Middle frontal gyrus (tissue), 1 donor: ENCODE results near the gene ZGLP1.
"Not testable (repeated sequence)": the region's sequence is repeated elsewhere in the genome, so short reads cannot be mapped to it uniquely, and the experiment has no call there.

Experiments used
- DNase-seq: peaks from one replicate; pipeline ENCODE4 v3.0.0-alpha.2; 2015; ENCODE audit warnings: low spot score; ENCODE audit errors: extremely low spot score

ZGLP1 gene

DNA sequence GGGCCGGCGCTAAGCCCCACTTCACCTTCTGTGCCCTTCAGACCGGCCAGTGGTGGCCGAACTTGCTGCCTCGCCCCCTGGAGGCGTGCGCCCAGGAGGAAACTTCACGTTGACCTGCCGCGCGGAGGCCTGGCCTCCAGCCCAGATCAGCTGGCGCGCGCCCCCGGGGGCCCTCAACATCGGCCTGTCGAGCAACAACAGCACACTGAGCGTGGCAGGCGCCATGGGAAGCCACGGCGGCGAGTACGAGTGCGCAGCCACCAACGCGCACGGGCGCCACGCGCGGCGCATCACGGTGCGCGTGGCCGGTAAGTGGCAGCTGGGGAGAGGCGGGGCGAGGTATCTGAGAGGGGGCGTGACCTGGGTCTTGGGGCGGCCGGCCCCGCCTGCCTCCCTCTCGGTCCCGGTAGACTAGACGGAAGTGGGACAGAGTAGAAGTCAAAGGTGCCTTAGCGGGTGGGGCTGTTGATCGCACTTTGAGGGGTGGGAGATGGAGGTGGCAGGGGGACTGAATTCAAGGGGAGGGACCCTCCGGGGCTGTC lies 14.2 kb downstream of the ZGLP1 start:
- no peak for DNase-seq

DNA sequence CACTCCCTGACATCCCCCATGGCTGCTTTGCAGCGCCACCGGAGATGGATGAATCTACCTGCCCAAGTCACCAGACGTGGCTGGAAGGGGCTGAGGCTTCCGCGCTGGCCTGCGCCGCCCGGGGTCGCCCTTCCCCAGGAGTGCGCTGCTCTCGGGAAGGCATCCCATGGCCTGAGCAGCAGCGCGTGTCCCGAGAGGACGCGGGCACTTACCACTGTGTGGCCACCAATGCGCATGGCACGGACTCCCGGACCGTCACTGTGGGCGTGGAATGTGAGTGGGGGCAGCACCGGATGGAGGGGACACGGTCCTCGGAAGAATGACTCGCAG lies 15.3 kb downstream of the ZGLP1 start:
- no peak for DNase-seq

DNA sequence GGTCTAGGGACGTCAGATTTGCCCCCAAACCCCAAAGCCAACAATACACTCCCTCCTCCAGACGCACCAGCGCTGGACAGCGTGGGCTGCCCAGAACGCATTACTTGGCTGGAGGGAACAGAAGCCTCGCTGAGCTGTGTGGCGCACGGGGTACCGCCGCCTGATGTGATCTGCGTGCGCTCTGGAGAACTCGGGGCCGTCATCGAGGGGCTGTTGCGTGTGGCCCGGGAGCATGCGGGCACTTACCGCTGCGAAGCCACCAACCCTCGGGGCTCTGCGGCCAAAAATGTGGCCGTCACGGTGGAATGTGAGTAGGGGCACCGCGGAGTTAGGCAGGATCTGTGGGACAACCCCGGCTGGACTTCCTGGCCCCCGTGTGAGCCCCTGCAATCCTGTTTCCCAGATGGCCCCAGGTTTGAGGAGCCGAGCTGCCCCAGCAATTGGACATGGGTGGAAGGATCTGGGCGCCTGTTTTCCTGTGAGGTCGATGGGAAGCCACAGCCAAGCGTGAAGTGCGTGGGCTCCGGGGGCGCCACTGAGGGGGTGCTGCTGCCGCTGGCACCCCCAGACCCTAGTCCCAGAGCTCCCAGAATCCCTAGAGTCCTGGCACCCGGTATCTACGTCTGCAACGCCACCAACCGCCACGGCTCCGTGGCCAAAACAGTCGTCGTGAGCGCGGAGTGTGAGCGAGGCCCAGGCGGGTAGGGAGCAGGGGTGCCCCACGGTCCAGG lies 15.8 kb downstream of the ZGLP1 start:
- DNase-seq, result no peak

DNA sequence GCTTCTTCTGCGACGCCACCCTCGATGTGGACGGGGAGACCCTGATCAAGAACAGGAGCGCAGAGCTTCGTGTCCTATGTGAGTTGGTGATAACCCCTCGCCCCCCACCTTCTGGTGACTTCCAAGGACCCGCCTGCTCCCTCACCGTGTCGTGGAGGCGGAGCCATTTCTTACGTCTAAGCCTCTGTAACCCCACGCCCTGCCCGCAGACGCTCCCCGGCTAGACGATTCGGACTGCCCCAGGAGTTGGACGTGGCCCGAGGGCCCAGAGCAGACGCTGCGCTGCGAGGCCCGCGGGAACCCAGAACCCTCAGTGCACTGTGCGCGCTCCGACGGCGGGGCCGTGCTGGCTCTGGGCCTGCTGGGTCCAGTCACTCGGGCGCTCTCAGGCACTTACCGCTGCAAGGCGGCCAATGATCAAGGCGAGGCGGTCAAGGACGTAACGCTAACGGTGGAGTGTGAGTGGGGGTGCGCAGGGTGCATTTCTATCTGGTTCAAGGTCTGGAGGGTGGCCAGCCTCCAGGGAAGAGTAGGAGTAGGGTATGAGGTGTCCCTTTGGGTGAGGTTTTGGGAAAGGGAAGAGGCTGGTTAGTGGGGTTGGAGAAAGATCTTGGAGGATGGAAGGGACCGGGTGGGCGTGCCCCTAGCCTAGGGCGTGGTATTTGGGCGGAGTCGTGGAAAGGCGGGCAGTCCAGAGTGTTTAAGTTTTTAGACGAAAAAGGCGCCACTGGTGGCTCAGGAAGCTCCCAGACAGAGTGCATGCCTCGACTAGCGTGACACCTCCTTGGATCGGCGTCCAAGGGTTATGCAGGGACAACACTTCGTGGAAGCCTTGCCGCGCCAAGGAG lies 16.6 kb downstream of the ZGLP1 start:
- no peak for DNase-seq

DNA sequence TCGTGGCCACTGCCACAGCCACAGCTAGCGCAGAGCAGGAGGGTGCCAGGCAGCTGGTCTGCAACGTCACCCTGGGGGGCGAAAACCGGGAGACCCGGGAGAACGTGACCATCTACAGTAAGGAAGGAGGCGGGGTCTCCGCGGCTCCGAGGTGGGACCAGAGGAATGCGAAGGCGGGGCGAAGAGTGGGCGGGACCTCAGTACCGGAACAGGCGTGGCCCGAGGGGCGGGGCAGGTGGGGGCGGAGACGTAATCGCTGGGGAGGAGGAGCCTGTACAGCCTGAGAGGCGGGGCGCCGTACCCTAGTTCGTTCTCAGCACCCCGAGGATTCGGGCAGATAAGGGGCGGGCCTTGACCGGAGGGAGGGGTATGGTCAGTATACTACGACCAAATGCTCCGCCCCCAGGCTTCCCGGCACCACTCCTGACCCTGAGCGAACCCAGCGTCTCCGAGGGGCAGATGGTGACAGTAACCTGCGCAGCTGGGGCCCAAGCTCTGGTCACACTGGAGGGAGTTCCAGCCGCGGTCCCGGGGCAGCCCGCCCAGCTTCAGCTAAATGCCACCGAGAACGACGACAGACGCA lies 17.3 kb downstream of the ZGLP1 start:
- DNase-seq, result no peak

DNA sequence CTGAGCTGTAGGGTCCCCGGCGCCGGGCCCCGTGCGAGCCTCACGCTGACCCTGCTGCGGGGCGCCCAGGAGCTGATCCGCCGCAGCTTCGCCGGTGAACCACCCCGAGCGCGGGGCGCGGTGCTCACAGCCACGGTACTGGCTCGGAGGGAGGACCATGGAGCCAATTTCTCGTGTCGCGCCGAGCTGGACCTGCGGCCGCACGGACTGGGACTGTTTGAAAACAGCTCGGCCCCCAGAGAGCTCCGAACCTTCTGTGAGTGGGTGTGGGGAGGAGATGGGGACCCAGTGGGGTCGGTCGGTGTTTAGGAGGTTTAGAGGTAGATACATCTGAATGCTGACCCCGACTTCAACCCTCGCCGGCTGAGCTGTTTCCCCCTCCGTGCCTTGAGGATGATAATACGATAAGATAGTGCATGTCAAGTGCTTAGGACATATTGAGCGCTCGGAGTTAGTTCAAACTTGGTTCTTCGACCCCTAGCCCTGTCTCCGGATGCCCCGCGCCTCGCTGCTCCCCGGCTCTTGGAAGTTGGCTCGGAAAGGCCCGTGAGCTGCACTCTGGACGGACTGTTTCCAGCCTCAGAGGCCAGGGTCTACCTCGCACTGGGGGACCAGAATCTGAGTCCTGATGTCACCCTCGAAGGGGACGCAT lies 17.9 kb downstream of the ZGLP1 start:
- DNase-seq, result no peak

DNA sequence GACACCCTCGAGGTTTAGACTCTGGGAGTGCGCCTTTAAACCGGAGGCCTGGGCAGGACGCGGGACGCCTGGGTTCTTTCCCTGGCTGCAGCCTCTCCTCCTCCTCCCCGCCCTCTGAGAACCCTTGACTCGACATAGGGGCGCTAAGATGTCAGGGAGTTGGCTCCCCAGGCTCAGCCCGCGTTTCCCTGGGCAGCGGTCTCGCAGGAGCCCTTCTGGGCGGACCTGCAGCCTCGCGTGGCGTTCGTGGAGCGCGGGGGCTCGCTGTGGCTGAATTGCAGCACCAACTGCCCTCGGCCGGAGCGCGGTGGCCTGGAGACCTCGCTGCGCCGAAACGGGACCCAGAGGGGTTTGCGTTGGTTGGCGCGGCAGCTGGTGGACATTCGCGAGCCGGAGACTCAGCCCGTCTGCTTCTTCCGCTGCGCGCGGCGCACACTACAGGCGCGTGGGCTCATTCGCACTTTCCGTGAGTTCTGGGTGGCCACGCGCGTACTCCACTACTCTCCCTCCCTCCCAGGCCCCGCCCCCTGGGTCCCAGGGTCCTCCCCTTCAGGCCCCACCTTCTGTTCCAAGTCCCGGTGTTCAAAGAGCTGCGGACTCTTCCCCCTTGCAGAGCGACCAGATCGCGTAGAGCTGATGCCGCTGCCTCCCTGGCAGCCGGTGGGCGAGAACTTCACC lies 18.6 kb downstream of the ZGLP1 start:
- DNase-seq, result no peak

DNA sequence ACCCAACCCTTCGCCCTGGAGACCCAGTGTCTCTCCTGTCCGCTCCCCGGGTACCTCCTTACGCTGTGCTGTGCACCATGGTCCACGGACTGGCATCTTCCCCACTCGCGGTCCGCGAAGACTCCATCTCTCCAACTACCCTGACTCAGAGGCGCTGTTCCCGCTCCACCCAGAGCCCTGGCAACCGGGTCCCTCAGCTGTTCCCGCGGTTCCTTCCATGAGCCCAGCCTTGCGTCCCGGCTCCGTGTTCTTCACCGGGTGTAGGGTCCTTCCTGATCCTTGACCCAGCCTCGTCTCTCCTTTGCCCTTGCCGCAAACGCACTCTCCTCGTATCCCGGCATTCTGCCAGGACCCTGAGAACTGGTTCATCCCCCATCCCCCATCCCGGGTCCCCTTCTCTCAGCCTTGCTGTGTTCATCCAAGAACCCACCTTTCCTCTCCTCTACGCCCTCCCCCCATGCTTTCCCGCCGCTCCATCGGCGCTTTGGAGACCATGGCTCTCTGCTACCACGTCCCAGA lies 19.2 kb downstream of the ZGLP1 start:
- no peak for DNase-seq

DNA sequence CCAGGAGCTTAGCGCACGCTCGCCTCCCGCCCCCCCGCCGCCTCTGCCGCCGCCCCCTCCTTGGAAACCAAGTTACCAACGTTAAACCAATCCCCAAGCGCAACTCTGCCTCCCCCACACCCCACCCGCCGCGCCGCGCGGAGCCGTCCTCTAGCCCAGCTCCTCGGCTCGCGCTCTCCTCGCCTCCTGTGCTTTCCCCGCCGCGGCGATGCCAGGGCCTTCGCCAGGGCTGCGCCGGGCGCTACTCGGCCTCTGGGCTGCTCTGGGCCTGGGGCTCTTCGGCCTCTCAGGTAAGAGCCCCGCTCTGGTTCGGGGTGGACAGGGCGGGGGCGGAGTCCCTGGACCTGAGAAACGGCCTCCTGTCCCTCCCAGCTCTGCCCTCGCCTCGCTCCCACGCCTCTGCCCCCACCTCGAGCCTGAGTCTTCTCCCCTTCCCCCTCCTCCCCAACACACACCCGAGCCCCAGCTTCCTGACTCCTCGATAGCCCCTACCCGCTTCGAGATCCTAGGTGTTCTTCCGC lies 19.7 kb downstream of the ZGLP1 start, which contains the start of gene ICAM5:
Gene ICAM5, plus strand, starts transcription at position 117 of the 521 bp plus-strand sequence. Its CDS starts 92 bp downstream, at position 209.
- no peak for DNase-seq

DNA sequence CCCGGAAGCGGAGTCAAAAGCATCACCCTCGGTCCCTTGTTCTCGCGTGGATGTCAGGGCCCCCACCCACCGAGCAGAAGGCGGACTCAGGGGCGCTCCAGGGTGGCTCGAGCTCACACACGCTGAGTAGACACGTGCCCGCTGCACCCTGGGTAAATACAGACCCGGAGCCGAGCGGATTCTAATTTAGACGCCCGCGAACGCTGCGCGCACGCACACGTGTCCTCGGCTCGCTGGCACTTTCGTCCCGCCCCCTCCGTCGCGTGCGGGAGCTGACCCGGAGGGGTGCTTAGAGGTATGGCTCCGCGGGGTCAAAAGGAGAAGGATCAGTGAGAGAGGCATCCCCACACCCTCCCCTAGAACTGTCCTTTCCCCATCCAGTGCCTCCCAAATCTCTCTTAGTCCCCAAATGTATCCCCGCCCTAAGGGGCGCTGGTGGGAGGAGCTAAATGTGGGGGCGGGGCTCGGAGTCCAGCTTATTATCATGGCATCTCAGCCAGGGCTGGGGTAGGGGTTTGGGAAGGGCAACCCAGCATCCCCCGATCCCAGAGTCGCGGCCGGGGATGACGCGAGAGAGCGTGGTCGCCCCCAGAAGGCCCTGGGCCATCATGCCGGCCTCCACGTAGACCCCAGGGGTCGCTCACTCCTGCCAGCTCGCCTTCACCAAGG lies 20.3 kb downstream of the ZGLP1 start:
- peak; percentile 18 for DNase-seq

DNA sequence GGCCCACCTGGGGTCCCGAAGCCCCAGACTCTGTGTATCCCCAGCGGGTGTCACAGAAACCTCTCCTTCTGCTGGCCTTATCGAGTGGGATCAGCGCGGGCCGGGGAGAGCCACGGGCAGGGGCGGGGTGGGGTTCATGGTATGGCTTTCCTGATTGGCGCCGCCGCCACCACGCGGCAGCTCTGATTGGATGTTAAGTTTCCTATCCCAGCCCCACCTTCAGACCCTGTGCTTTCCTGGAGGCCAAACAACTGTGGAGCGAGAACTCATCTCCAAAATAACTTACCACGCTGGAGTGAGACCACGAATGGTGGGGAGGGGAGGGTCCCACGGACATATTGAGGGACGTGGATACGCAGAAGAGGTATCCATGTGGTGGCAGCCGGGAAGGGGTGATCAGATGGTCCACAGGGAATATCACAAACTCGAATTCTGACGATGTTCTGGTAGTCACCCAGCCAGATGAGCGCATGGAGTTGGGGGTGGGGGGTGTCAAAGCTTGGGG lies 20.9 kb downstream of the ZGLP1 start:
- no peak for DNase-seq

DNA sequence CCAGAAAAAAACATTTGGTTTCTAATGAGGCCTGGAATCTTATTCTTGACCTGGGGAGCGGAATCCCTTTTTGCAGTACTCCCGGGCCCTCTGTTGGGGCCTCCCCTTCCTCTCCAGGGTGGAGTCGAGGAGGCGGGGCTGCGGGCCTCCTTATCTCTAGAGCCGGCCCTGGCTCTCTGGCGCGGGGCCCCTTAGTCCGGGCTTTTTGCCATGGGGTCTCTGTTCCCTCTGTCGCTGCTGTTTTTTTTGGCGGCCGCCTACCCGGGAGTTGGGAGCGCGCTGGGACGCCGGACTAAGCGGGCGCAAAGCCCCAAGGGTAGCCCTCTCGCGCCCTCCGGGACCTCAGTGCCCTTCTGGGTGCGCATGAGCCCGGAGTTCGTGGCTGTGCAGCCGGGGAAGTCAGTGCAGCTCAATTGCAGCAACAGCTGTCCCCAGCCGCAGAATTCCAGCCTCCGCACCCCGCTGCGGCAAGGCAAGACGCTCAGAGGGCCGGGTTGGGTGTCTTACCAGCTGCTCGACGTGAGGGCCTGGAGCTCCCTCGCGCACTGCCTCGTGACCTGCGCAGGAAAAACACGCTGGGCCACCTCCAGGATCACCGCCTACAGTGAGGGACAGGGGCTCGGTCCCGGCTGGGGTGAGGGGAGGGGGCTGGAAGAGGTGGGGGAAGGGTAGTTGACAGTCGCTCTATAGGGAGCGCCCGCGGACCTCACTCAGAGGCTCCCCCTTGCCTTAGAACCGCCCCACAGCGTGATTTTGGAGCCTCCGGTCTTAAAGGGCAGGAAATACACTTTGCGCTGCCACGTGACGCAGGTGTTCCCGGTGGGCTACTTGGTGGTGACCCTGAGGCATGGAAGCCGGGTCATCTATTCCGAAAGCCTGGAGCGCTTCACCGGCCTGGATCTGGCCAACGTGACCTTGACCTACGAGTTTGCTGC lies 22.5 kb downstream of the ZGLP1 start, which contains the start of gene ICAM4:
Gene ICAM4, plus strand, starts transcription at position 153 of the 935 bp plus-strand sequence. Its CDS starts 58 bp downstream, at position 211.
- DNase-seq, result no peak

DNA sequence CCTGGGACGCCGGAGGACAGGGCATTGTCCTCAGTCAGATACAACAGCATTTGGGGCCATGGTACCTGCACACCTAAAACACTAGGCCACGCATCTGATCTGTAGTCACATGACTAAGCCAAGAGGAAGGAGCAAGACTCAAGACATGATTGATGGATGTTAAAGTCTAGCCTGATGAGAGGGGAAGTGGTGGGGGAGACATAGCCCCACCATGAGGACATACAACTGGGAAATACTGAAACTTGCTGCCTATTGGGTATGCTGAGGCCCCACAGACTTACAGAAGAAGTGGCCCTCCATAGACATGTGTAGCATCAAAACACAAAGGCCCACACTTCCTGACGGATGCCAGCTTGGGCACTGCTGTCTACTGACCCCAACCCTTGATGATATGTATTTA lies 24.2 kb downstream of the ZGLP1 start:
- no peak for DNase-seq

DNA sequence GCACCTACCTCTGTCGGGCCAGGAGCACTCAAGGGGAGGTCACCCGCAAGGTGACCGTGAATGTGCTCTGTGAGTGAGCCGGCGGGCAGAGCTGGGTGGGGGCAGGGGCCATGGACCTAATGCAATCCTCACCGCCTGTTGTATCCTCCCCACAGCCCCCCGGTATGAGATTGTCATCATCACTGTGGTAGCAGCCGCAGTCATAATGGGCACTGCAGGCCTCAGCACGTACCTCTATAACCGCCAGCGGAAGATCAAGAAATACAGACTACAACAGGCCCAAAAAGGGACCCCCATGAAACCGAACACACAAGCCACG lies 24.7 kb downstream of the ZGLP1 start:
- no peak for DNase-seq

DNA sequence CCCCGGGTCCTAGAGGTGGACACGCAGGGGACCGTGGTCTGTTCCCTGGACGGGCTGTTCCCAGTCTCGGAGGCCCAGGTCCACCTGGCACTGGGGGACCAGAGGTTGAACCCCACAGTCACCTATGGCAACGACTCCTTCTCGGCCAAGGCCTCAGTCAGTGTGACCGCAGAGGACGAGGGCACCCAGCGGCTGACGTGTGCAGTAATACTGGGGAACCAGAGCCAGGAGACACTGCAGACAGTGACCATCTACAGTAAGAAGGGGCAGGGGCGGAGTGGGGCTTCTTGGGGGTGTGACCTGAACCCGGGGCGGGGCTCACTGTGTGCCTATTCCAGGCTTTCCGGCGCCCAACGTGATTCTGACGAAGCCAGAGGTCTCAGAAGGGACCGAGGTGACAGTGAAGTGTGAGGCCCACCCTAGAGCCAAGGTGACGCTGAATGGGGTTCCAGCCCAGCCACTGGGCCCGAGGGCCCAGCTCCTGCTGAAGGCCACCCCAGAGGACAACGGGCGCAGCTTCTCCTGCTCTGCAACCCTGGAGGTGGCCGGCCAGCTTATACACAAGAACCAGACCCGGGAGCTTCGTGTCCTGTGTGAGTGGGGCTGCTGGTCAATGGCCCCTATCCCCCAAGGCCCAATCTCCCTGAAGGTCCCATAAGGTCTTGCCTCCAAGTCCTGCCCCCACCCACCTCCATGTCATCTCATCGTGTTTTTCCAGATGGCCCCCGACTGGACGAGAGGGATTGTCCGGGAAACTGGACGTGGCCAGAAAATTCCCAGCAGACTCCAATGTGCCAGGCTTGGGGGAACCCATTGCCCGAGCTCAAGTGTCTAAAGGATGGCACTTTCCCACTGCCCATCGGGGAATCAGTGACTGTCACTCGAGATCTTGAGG lies 25.3 kb downstream of the ZGLP1 start:
- DNase-seq, result no peak

DNA sequence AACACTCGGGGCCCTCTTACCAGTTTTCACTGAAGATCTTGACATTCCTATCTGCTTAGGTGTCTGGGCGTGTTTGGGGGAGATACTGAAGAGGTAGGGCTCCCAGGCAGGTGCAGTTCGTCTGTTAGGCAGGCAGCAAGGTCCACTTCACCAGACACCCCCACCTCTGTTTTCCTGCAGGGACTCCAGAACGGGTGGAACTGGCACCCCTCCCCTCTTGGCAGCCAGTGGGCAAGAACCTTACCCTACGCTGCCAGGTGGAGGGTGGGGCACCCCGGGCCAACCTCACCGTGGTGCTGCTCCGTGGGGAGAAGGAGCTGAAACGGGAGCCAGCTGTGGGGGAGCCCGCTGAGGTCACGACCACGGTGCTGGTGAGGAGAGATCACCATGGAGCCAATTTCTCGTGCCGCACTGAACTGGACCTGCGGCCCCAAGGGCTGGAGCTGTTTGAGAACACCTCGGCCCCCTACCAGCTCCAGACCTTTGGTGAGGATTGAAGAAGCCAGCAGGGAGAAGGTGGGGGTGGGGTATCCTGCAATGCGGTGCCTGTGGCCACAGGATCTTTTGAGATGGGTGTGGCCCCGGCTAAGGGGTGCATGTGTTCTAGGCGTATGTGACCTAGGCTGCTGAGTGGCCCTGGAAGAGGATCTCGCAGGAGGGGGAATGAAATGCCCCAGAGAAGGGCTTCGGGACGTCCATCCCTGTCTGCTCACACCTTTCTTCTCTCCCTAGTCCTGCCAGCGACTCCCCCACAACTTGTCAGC lies 26.1 kb downstream of the ZGLP1 start:
- no peak for DNase-seq

DNA sequence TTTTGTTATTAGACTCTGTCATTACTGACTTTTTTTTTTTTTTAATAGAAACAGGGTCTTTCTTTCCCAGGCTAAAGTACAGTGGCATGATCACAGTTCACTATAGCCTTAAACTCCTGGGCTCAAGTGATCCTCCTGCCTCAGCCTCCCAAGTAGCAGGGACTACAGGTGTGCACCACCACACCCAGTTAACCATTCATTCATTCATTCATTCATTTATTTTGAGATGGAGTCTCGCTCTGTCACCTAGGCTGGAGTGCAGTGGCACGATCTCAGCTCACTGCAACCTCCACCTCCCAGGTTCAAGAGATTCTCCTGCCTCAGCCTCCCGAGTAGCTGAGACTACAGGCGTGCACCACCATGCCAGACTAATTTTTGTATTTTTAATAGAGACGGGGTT lies 27.6 kb downstream of the ZGLP1 start:
- DNase-seq, result not testable (repeated sequence)
